Measurements from ENCODE around the gene IFT43. TPM values are rescaled to one million over a fixed set of nuclear protein-coding genes. Genes with fewer than 3 reads are reported as not detected.

The IFT43 gene
- total RNA-seq, 1 donor from 2014 or later, result 52.1 TPM

DNA sequence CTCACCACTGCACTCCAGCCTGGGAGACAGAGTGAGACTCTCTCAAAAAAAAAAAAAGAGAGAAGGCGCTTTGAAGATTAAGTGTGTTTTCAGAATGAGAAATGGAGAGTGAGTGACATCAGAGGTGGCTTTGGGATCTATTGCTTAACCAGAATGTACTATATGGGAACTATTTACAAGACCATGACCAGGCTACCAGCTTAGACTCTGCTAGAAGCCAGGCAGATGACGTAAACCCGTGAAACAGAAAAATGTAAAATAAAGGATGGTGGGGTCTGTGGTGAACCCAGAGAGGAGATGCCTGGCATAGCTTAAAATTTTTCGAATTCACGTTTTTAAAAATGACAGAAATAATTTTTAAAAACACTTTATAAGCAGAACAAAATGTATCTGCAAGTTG, 82.0 kb downstream of the IFT43 start:
- TF ChIP-seq, protein P1, sequence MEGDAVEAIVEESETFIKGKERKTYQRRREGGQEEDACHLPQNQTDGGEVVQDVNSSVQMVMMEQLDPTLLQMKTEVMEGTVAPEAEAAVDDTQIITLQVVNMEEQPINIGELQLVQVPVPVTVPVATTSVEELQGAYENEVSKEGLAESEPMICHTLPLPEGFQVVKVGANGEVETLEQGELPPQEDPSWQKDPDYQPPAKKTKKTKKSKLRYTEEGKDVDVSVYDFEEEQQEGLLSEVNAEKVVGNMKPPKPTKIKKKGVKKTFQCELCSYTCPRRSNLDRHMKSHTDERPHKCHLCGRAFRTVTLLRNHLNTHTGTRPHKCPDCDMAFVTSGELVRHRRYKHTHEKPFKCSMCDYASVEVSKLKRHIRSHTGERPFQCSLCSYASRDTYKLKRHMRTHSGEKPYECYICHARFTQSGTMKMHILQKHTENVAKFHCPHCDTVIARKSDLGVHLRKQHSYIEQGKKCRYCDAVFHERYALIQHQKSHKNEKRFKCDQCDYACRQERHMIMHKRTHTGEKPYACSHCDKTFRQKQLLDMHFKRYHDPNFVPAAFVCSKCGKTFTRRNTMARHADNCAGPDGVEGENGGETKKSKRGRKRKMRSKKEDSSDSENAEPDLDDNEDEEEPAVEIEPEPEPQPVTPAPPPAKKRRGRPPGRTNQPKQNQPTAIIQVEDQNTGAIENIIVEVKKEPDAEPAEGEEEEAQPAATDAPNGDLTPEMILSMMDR (IDR thresholded peaks at IDR 0.05; ENCODE audit: unreplicated experiment), result no peak
- Mint-ChIP-seq H3K4me1 (ENCODE audit: low read depth) (no peaks in the 10 kb centered on the region), H3K27me3 (no peaks in the 10 kb centered on the region), H3K27ac (no peak overlapping the region), H3K4me3 (ENCODE audit: low read depth) (no peak overlapping the region), H3K36me3 (ENCODE audit: insufficient read depth) (peaks cover 46% of the 10 kb centered on the region), H3K9me3 (ENCODE audit: low read depth) (peaks cover 7% of the 10 kb centered on the region)
- DNase-seq (ENCODE audit: low spot score, unreplicated experiment), result no peak

DNA sequence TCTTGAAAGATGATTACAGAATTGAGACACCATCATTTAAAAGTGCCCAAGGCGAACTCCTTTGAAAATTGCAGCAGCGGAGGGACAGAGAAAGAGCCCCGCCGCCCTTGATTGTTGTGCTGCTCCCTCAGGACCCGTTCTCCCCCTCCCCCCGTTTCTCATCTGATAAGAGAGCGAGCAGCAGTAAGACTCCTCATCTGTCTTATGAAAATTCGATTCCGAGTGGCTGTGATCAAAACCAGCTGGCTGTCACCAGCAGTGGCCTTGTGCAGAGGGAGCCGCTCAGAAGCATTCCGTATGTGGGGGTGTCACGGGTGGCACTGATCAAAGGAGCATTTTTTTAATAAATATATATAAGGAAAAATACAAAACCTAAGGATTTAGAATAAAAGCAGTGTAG, 88.2 kb downstream of the IFT43 start:
- Mint-ChIP-seq H3K27ac (no peak overlapping the region), H3K36me3 (ENCODE audit: insufficient read depth) (peaks cover 14% of the 10 kb centered on the region), H3K27me3 (no peaks in the 10 kb centered on the region), H3K9me3 (ENCODE audit: low read depth) (no peaks in the 10 kb centered on the region), H3K4me3 (ENCODE audit: low read depth) (no peak overlapping the region), H3K4me1 (ENCODE audit: low read depth) (no peaks in the 10 kb centered on the region)
- TF ChIP-seq, protein P1 (IDR thresholded peaks at IDR 0.05; ENCODE audit: unreplicated experiment), result no peak
- DNase-seq (ENCODE audit: low spot score, unreplicated experiment), result no peak

DNA sequence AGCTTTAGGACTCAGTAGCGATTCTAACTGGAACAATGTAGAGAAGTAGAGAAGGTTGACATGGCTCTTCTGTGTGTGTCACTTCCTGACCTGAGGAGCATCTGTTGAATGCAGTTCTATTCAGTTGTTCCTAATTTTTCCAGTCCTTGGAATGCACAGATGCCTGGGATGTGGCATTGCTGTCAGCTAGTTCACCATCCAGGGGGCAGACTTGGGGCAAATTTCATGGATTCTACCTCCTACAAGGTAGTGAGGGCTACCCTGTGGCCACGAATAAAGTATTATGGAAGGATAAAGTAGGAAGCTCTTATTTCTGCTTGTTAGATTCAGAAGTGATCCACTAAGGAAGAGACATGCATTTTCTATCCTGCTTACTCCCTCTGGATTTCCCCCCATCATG, 91.8 kb downstream of the IFT43 start:
- TF ChIP-seq, protein P1 (IDR thresholded peaks at IDR 0.05; ENCODE audit: unreplicated experiment), result no peak
- H3K4me3 Mint-ChIP-seq (ENCODE audit: low read depth), result no peak overlapping the region

DNA sequence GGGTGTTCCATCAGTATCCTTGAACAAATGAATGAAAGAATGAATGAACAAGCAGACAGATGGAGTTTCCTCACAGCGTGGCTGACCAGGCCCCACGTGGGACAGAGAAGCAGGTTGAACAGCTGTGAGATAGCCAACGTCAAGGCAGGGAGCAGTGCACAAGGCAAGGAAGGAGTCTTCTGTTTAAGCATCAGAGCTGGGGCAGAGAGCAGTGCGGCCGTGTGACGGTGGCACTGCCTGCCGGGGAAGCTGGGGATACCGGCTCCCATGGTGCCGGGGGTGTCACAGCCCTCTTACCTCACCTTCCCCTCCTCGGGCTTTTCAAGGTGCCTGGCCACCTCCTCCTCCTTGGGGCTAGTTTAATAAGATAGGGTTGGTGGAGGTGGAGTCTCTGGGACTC, 92.9 kb downstream of the IFT43 start:
- DNase-seq (ENCODE audit: low spot score, unreplicated experiment), result no peak
- Mint-ChIP-seq H3K27me3 (no peaks in the 10 kb centered on the region), H3K9me3 (ENCODE audit: low read depth) (no peaks in the 10 kb centered on the region), H3K4me1 (ENCODE audit: low read depth) (no peaks in the 10 kb centered on the region), H3K36me3 (ENCODE audit: insufficient read depth) (peaks cover 3% of the 10 kb centered on the region), H3K27ac (no peak overlapping the region), H3K4me3 (ENCODE audit: low read depth) (no peak overlapping the region)
- TF ChIP-seq, protein P1 (IDR thresholded peaks at IDR 0.05; ENCODE audit: unreplicated experiment), result no peak

More for the DNA sequence above, 91.8 kb downstream of the IFT43 start:
- Mint-ChIP-seq H3K36me3 (ENCODE audit: insufficient read depth) (peaks cover 1% of the 10 kb centered on the region), H3K27ac (peak overlapping the region; percentile 16), H3K27me3 (no peaks in the 10 kb centered on the region), H3K9me3 (ENCODE audit: low read depth) (no peaks in the 10 kb centered on the region), H3K4me1 (ENCODE audit: low read depth) (no peaks in the 10 kb centered on the region)
- no peak for DNase-seq (ENCODE audit: low spot score, unreplicated experiment)

DNA sequence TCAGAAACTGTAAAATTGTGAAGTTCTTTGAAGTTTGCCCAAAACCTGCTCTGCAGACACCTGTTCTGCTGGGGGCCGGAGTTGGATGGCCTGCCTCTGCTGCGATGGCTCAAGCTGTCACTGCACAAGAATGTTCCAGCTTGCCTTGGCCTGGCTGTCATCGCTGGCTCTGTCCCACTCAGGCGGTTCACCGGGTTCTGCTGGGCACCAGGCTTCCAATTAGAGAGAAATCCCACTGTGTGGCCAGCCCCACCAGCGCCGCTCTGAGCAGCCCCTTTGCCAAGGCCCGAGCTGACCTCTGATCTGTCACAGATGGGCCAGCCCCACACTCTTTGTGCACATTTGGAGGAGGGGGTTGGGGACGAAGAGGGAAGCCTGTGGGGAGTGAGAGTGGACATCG, 94.5 kb downstream of the IFT43 start:
- TF ChIP-seq, protein P1 (IDR thresholded peaks at IDR 0.05; ENCODE audit: unreplicated experiment), result no peak
- no peak overlapping the region for H3K4me3 Mint-ChIP-seq (ENCODE audit: low read depth)
- no peaks in the 10 kb centered on the region for H3K9me3 Mint-ChIP-seq (ENCODE audit: low read depth)
- peaks cover 3% of the 10 kb centered on the region for H3K36me3 Mint-ChIP-seq (ENCODE audit: insufficient read depth)
- DNase-seq (ENCODE audit: low spot score, unreplicated experiment), result no peak
- H3K27ac Mint-ChIP-seq, result no peak overlapping the region
- peaks cover 11% of the 10 kb centered on the region for H3K4me1 Mint-ChIP-seq (ENCODE audit: low read depth)
- H3K27me3 Mint-ChIP-seq, result no peaks in the 10 kb centered on the region
